ENCODE results near the gene GZMM. TPM values are rescaled to one million over a fixed set of nuclear protein-coding genes. Genes with fewer than 3 reads are reported as not detected.

GZMM gene
- total and polyA plus RNA-seq, 2 experiments from 2014 or later = not detected

DNA sequence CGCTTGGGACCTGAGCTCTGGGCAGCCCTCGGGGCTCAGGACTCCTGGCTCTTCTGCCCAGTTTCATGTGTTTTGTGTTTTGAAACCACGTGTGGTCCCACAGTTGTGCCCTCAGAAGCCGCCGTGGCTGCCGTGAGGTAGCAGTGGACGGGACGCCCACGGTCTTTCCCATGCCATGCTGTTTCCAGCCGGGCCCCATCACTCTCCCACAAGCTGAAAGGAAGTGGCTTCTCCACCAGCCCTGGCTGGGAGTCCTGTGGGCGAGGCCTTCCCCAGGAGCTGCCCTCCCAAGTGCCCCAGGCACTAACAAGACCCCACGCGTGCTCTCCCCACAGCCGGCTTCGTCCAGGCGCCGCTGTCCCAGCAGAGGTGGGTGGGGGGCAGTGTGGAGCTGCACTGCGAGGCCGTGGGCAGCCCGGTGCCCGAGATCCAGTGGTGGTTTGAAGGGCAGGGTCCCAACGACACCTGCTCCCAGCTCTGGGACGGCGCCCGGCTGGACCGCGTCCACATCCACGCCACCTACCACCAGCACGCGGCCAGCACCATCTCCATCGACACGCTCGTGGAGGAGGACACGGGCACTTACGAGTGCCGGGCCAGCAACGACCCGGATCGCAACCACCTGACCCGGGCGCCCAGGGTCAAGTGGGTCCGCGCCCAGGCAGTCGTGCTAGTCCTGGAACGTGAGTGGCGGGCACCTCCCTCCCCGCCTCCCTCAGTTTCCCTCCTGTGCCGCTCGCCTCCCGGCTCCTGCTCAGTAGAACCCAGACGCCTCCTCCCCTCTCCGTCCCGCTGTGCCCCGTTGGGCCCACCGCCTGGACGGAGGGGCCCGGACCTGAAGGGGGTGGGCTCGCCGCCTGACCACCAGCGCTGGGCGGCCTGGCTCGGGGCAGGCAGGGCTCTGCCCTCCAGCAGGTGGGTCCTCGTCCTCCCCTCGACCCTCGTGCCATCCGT is 33.9 kb downstream of the GZMM start:
- no peak overlapping the region for H3K4me3 ChIP-seq
- WGBS (ENCODE audit: low lambda C conversion rate, missing lambda C conversion rate) = 94% methylated on average over 46 of the region's 66 CpGs
- TF ChIP-seq EZH2 (IDR thresholded peaks at IDR 0.05; ENCODE audit: borderline replicate concordance) (no peak), EZH2phosphoT487 (IDR thresholded peaks at IDR 0.05; ENCODE audit: low read depth, severe bottlenecking, unreplicated experiment) (no peak)
- TF ChIP-seq, protein P1, sequence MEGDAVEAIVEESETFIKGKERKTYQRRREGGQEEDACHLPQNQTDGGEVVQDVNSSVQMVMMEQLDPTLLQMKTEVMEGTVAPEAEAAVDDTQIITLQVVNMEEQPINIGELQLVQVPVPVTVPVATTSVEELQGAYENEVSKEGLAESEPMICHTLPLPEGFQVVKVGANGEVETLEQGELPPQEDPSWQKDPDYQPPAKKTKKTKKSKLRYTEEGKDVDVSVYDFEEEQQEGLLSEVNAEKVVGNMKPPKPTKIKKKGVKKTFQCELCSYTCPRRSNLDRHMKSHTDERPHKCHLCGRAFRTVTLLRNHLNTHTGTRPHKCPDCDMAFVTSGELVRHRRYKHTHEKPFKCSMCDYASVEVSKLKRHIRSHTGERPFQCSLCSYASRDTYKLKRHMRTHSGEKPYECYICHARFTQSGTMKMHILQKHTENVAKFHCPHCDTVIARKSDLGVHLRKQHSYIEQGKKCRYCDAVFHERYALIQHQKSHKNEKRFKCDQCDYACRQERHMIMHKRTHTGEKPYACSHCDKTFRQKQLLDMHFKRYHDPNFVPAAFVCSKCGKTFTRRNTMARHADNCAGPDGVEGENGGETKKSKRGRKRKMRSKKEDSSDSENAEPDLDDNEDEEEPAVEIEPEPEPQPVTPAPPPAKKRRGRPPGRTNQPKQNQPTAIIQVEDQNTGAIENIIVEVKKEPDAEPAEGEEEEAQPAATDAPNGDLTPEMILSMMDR (IDR thresholded peaks at IDR 0.05; ENCODE audit: poor library complexity) = no peak
- no peaks in the 10 kb centered on the region for H3K9me3 ChIP-seq (ENCODE audit: low read depth)
- no peak overlapping the region for H3K4me2 ChIP-seq
- H3K79me2 ChIP-seq = peaks cover 78% of the 10 kb centered on the region
- peaks cover 89% of the 10 kb centered on the region for H4K20me1 ChIP-seq (ENCODE audit: insufficient read depth, poor library complexity, severe bottlenecking)
- no peak for DNase-seq (ENCODE audit: low spot score)
- no peaks in the 10 kb centered on the region for H3K36me3 ChIP-seq (replicated peaks; ENCODE audit: insufficient read depth, low read depth)
- H2AFZ ChIP-seq = no peak overlapping the region
- H3K9me2 ChIP-seq (replicated peaks; ENCODE audit: insufficient read depth) = no peaks in the 10 kb centered on the region
- H3K27me3 ChIP-seq = no peaks in the 10 kb centered on the region
- H3K27ac ChIP-seq = no peak overlapping the region
- H3K4me1 ChIP-seq (ENCODE audit: insufficient read depth) = peaks cover 31% of the 10 kb centered on the region

DNA sequence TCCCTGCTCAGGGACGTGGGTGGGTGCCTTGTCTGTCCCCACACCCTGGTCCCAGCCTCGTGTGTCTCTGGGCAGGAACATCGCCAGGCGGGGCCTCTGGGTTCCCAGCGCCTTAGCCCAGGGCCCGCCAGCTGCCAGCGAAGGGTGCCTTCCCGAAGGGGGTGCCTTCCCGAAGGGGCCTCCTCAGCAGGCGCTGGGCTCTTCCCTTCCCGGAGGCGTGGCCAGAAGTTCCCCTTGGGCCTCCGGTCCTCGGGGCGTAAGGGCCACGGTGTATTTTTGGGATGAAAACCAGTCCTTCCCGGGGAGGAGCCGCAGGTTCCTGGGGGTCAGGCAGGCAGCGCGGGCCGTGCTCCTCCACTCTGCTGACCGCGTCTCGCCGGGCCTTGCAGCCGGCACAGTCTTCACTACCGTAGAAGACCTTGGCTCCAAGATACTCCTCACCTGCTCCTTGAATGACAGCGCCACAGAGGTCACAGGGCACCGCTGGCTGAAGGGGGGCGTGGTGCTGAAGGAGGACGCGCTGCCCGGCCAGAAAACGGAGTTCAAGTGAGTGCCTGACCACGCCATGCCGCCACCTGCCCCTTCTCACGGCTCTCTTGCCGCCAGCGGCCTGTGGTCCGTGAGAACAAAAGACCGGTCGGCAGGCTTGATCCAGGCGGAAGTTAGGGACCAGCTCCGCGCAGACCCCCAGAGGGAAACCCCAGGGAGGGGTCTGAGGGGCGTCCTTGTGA is 35.4 kb downstream of the GZMM start:
- Histone ChIP-seq H3K4me2 (no peak overlapping the region), H3K4me3 (no peak overlapping the region), H3K4me1 (ENCODE audit: insufficient read depth) (peaks cover 22% of the 10 kb centered on the region), H3K9me3 (ENCODE audit: low read depth) (no peaks in the 10 kb centered on the region), H3K27me3 (no peaks in the 10 kb centered on the region), H2AFZ (no peak overlapping the region), H3K9me2 (replicated peaks; ENCODE audit: insufficient read depth) (no peaks in the 10 kb centered on the region), H3K79me2 (peaks cover 62% of the 10 kb centered on the region), H3K27ac (no peak overlapping the region), H3K36me3 (replicated peaks; ENCODE audit: insufficient read depth, low read depth) (no peaks in the 10 kb centered on the region), H4K20me1 (ENCODE audit: insufficient read depth, poor library complexity, severe bottlenecking) (peaks cover 75% of the 10 kb centered on the region)
- TF ChIP-seq EZH2 (IDR thresholded peaks at IDR 0.05; ENCODE audit: borderline replicate concordance) (no peak), EZH2phosphoT487 (IDR thresholded peaks at IDR 0.05; ENCODE audit: low read depth, severe bottlenecking, unreplicated experiment) (no peak)
- TF ChIP-seq, protein P1 (IDR thresholded peaks at IDR 0.05; ENCODE audit: poor library complexity) = no peak
- DNase-seq (ENCODE audit: low spot score) = no peak
- WGBS (ENCODE audit: low lambda C conversion rate, missing lambda C conversion rate) = 94% methylated on average over 46 of the region's 46 CpGs

DNA sequence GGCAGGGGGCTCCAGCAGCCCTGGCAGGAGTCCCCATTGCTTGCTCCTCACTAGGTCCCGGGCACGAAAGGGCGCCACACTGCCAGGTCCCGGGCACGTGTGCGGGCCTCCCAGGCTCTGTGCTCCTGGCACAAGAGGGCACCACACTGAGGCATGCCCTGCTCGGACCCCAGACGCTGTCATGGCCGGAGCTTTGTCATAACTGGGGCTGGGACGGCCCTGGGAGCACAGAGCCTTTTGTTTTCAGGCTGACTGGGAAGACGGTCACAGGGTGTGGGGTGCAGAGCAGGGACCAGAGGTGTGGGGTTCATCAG is 35.9 kb downstream of the GZMM start:
- H3K9me2 ChIP-seq (replicated peaks; ENCODE audit: insufficient read depth) = no peaks in the 10 kb centered on the region
- H3K79me2 ChIP-seq = peaks cover 57% of the 10 kb centered on the region
- 93% methylated on average over 11 of the region's 11 CpGs for WGBS (ENCODE audit: low lambda C conversion rate, missing lambda C conversion rate)
- H3K4me3 ChIP-seq = no peak overlapping the region
- H3K36me3 ChIP-seq (replicated peaks; ENCODE audit: insufficient read depth, low read depth) = no peaks in the 10 kb centered on the region
- H3K4me2 ChIP-seq = no peak overlapping the region
- H3K4me1 ChIP-seq (ENCODE audit: insufficient read depth) = peaks cover 16% of the 10 kb centered on the region
- H4K20me1 ChIP-seq (ENCODE audit: insufficient read depth, poor library complexity, severe bottlenecking) = peaks cover 70% of the 10 kb centered on the region
- H3K27me3 ChIP-seq = no peaks in the 10 kb centered on the region
- no peak overlapping the region for H2AFZ ChIP-seq
- DNase-seq (ENCODE audit: low spot score) = no peak
- no peak for TF ChIP-seq EZH2phosphoT487 (IDR thresholded peaks at IDR 0.05; ENCODE audit: low read depth, severe bottlenecking, unreplicated experiment)
- no peak overlapping the region for H3K27ac ChIP-seq
- H3K9me3 ChIP-seq (ENCODE audit: low read depth) = no peaks in the 10 kb centered on the region
